NT2/D1 (cell line): ENCODE measurements around the gene ZNF182.

Experiments used
- SUZ12 ChIP-seq: IDR thresholded peaks from 2 replicates; pipeline ENCODE4 v1.6.1; 2011; ENCODE audit not compliant: insufficient read length, insufficient read depth; ENCODE audit errors: extremely low read depth
- ZNF274 ChIP-seq: IDR thresholded peaks from 2 replicates; pipeline ENCODE4 v1.6.1; 2011; ENCODE audit warnings: mild to moderate bottlenecking, low read depth, low read length

DNA sequence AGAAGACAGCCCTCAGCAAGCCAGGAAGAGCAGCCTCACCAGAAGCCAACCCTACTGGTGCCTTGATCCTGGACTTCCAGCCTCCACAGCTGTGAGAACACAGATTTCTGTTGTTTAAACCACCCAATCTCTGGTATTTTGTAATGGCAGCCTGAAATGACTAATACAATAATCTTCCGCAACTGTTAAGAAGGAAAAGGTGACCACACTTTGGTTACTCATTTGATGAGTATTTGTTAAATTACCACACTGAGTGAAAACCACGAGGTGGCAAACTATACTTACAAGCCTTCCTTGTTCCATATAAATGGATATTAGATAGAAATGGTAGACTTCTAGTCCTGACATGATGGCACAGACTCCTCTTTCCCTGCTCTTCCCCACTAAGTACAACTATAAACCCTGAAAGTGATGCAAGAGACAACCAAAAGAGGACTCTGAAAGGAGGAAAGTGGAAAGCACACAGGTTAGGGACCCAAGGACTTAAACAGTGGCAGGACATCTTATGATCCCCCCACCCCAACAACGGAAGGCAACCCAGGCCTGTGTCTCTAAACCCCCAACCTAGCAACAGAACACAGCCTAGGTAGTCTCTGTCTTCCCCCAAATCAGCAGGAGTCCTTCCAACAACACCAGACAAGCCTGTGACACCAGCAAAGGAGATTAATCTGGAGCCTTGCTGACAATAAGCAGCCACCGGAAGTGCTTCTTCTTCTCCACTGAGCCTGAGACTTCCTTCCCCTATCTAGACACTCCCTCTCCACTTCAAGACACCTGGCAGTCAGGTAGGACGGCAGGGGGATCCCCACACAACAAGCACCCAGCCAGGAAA is 12.3 kb downstream of the ZNF182 start:
- no peak for TF ChIP-seq ZNF274
- no peak for TF ChIP-seq SUZ12
